NCI-H446 treated with DMSO at 0.1 percent for 48 hours (cell line): ENCODE measurements around the gene HNRNPH2.

Experiments used
- DNase-seq: peaks from one replicate; lab custom pipeline; 2025; lab: John Stamatoyannopoulos, UW

The HNRNPH2 gene

GRCh38 chrX:101397779-101398178, 10.2 kb upstream of the HNRNPH2 start:
- DNase-seq: no peak

- no peak for DNase-seq
These were observed 9.3 kb upstream of the HNRNPH2 start for GRCh38 chrX:101398694-101399093.

- DNase-seq: no peak
These were observed 8.2 kb upstream of the HNRNPH2 start for GRCh38 chrX:101399825-101400224.

- DNase-seq: no peak
These were observed 765 bp upstream of the HNRNPH2 start for GRCh38 chrX:101407167-101407747.

GRCh38 chrX:101408532-101408841, 465 bp downstream of the HNRNPH2 start:
- no peak for DNase-seq

GRCh38 chrX:101409043-101409442, 1.0 kb downstream of the HNRNPH2 start:
- no peak for DNase-seq

- no peak for DNase-seq
These were observed 2.4 kb downstream of the HNRNPH2 start for GRCh38 chrX:101410461-101410860.

GRCh38 chrX:101411984-101412383, 4.0 kb downstream of the HNRNPH2 start:
- DNase-seq: no peak

GRCh38 chrX:101415180-101416145, 7.4 kb downstream of the HNRNPH2 start:
- DNase-seq: peak; percentile 39

- no peak for DNase-seq
These were observed 8.7 kb downstream of the HNRNPH2 start for GRCh38 chrX:101416691-101417090.

- DNase-seq: no peak
These were observed 9.2 kb downstream of the HNRNPH2 start for GRCh38 chrX:101417190-101417589.

- no peak for DNase-seq
These were observed 10.2 kb downstream of the HNRNPH2 start for GRCh38 chrX:101417981-101418841.

- DNase-seq: no peak
These were observed 11.5 kb downstream of the HNRNPH2 start for GRCh38 chrX:101419489-101419888.

- DNase-seq: no peak
These were observed 19.9 kb downstream of the HNRNPH2 start for GRCh38 chrX:101427954-101428353.

GRCh38 chrX:101429934-101430333, 21.9 kb downstream of the HNRNPH2 start:
- no peak for DNase-seq

- DNase-seq: no peak
These were observed 22.5 kb downstream of the HNRNPH2 start for GRCh38 chrX:101430457-101431078.

GRCh38 chrX:101442085-101442484, 34.1 kb downstream of the HNRNPH2 start:
- DNase-seq: no peak

- DNase-seq: no peak
These were observed 41.3 kb downstream of the HNRNPH2 start for GRCh38 chrX:101449279-101449678.

GRCh38 chrX:101450085-101450484, 42.1 kb downstream of the HNRNPH2 start:
- no peak for DNase-seq

GRCh38 chrX:101450961-101451360, 42.9 kb downstream of the HNRNPH2 start:
- DNase-seq: no peak

- DNase-seq: no peak
These were observed 44.0 kb downstream of the HNRNPH2 start for GRCh38 chrX:101452056-101452455.

GRCh38 chrX:101460669-101461068, 52.6 kb downstream of the HNRNPH2 start:
- DNase-seq: no peak
